SK-N-SH (cell line): ENCODE data around the gene FCRLB. TPM values are rescaled to one million over a fixed set of nuclear protein-coding genes. Genes with fewer than 3 reads are reported as not detected.
A peak's percentile ranks its signal among the peaks of the same experiment; 100 is the strongest.

Source experiments
- CTCF ChIA-PET: fragments of 300-600, 350-600 bp; formaldehyde crosslinking; extraction: SDS; loops from one replicate; lab custom pipeline; 2021; lab: Yijun Ruan, JAX
- POLR2A ChIA-PET: fragments of 350-600 bp; sonication (Branson Sonifier 250); formaldehyde crosslinking; extraction: SDS; loops from one replicate; lab custom pipeline; 2020; ENCODE audit warnings: antibody characterized with exemption, inconsistent platforms; lab: Yijun Ruan, JAX
- DNase-seq: peaks from one replicate; pipeline ENCODE4 v3.0.0; 2012
- H2AFZ ChIP-seq: fragments of 200-600 bp; sonication (generic); 2 replicates; pipeline ENCODE4 v1.8.1; 2016; ENCODE audit warnings: antibody characterized with exemption, mild to moderate bottlenecking, low read depth
- H3F3A ChIP-seq: fragments of 200-600 bp; sonication (generic); replicated peaks from 2 replicates; pipeline ENCODE3; 2016; ENCODE audit warnings: antibody characterized with exemption, mild to moderate bottlenecking; ENCODE audit not compliant: insufficient read depth
- H3K27ac ChIP-seq, 2 experiments: fragments of 200-500 bp in 1 of 2; fragments of 200-600 bp in 1 of 2; sonication (Bioruptor generic) in 1 of 2; sonication (generic), shearing (Covaris generic) in 1 of 2; 2 replicates each; pipeline versions ENCODE4 v1.5.1 to v1.6.1; 2014 to 2016; ENCODE audit warnings: low read depth in 2 of 2, inconsistent platforms in 1 of 2, low read length in 1 of 2, mild to moderate bottlenecking in 1 of 2, mixed read lengths in 1 of 2
- H3K27me3 ChIP-seq: fragments of 200-600 bp; sonication (generic), shearing (Covaris generic); 2 replicates; pipeline ENCODE4 v1.6.1; 2016; ENCODE audit warnings: mixed run types; ENCODE audit not compliant: insufficient read depth
- H3K36me3 ChIP-seq, 2 experiments: fragments of 200-500 bp in 1 of 2; fragments of 200-600 bp in 1 of 2; sonication (Bioruptor generic) in 1 of 2; sonication (generic) in 1 of 2; replicated peaks in 1 of 2; 2 replicates each; pipeline versions ENCODE3 to v1.5.1; 2014 to 2016; ENCODE audit warnings: low read length in 1 of 2, mild to moderate bottlenecking in 1 of 2; ENCODE audit not compliant: insufficient read depth in 2 of 2, control insufficient read depth in 1 of 2
- H3K4me1 ChIP-seq, 2 experiments: fragments of 200-500 bp in 1 of 2; fragments of 200-600 bp in 1 of 2; sonication (Bioruptor generic) in 1 of 2; sonication (generic), shearing (Covaris generic) in 1 of 2; 2 replicates each; pipeline versions ENCODE4 v1.5.1 to v1.6.1; 2014 to 2016; ENCODE audit warnings: low read depth in 1 of 2, low read length in 1 of 2, mixed run types in 1 of 2; ENCODE audit not compliant: insufficient read depth in 2 of 2, control insufficient read depth in 1 of 2
- H3K4me2 ChIP-seq: fragments of 200-600 bp; sonication (generic), shearing (Covaris generic); 2 replicates; pipeline ENCODE4 v1.6.1; 2017; ENCODE audit warnings: mixed run types
- H3K4me3 ChIP-seq, 2 experiments: fragments of 200-500 bp in 1 of 2; fragments of 200-600 bp in 1 of 2; sonication (Bioruptor generic) in 1 of 2; sonication (generic), shearing (Covaris generic) in 1 of 2; 2 replicates each; pipeline versions ENCODE4 v1.5.1 to v1.8.1; 2014 to 2016; ENCODE audit warnings: low read depth in 2 of 2, inconsistent platforms in 1 of 2, low read length in 1 of 2, mild to moderate bottlenecking in 1 of 2, mixed read lengths in 1 of 2, moderate library complexity in 1 of 2
- H3K79me2 ChIP-seq: fragments of 200-600 bp; sonication (generic); 2 replicates; pipeline ENCODE4 v1.8.1; 2017; ENCODE audit warnings: mild to moderate bottlenecking; ENCODE audit not compliant: insufficient read depth
- H3K9ac ChIP-seq: fragments of 200-600 bp; sonication (generic); 2 replicates; pipeline ENCODE4 v1.6.1; 2017; ENCODE audit warnings: mixed run types
- H3K9me2 ChIP-seq: fragments of 200-600 bp; sonication (generic); 2 replicates; pipeline ENCODE4 v1.6.1; 2017; ENCODE audit warnings: mixed run types
- H3K9me3 ChIP-seq: fragments of 200-600 bp; sonication (generic); 2 replicates; pipeline ENCODE4 v1.6.1; 2017; ENCODE audit warnings: mixed run types, mild to moderate bottlenecking, moderate library complexity
- H4K20me1 ChIP-seq: fragments of 200-600 bp; sonication (generic); 2 replicates; pipeline ENCODE4 v1.6.1; 2017; ENCODE audit warnings: mild to moderate bottlenecking, mixed run types; ENCODE audit not compliant: insufficient read depth
- CTCF ChIP-seq: fragments of 200-600 bp; sonication (generic); IDR thresholded peaks from 2 replicates; pipeline ENCODE4 v1.6.1; 2017; ENCODE audit warnings: antibody characterized with exemption, mild to moderate bottlenecking, moderate library complexity
- ELF1 ChIP-seq: IDR thresholded peaks from 2 replicates; pipeline ENCODE4 v1.4.0; 2012
- EP300 ChIP-seq, 2 experiments: IDR thresholded peaks; 2 replicates each; pipeline versions ENCODE4 v1.4.0 to v1.6.1; 2012; ENCODE audit warnings: borderline replicate concordance in 1 of 2, low read depth in 1 of 2, low read length in 1 of 2
- FOSL2 ChIP-seq: IDR thresholded peaks from 2 replicates; pipeline ENCODE4 v1.4.0; 2012; ENCODE audit warnings: low read depth, mild to moderate bottlenecking, moderate library complexity, borderline replicate concordance
- FOXM1 ChIP-seq: IDR thresholded peaks from 2 replicates; pipeline ENCODE4 v1.4.0; 2012; ENCODE audit warnings: low read depth, mild to moderate bottlenecking
- GABPA ChIP-seq: IDR thresholded peaks from 2 replicates; pipeline ENCODE4 v1.4.0; 2012; ENCODE audit warnings: low read depth, mild to moderate bottlenecking
- GATA2 ChIP-seq: sonication (generic); formaldehyde crosslinking; IDR thresholded peaks from 2 replicates; pipeline ENCODE4 v1.5.0; 2020; ENCODE audit warnings: mild to moderate bottlenecking, missing genetic modification reagents
- IRF3 ChIP-seq: fragments of 150-350 bp; IDR thresholded peaks from 2 replicates; pipeline ENCODE4 v1.6.1; 2016; ENCODE audit warnings: mild to moderate bottlenecking, low read depth, low read length
- NFIC ChIP-seq: IDR thresholded peaks from 2 replicates; pipeline ENCODE4 v1.4.0; 2012; ENCODE audit warnings: borderline replicate concordance
- RAD21 ChIP-seq: IDR thresholded peaks from 2 replicates; pipeline ENCODE4 v1.6.1; 2012; ENCODE audit warnings: mild to moderate bottlenecking, low read length
- RXRA ChIP-seq: IDR thresholded peaks from 2 replicates; pipeline ENCODE4 v1.4.0; 2012; ENCODE audit warnings: low read depth, mild to moderate bottlenecking, borderline replicate concordance
- SMC3 ChIP-seq: IDR thresholded peaks from 2 replicates; pipeline ENCODE4 v1.6.1; 2012; ENCODE audit warnings: low read depth, low read length, improper control_type of control experiment
- TCF12 ChIP-seq: IDR thresholded peaks from 2 replicates; pipeline ENCODE4 v1.4.0; 2012
- TEAD4 ChIP-seq: IDR thresholded peaks from 2 replicates; pipeline ENCODE4 v1.4.0; 2012; ENCODE audit warnings: mild to moderate bottlenecking, borderline replicate concordance; ENCODE audit not compliant: insufficient read depth
- USF2 ChIP-seq: fragments of 150-350 bp; IDR thresholded peaks from 2 replicates; pipeline ENCODE4 v1.6.1; 2017; ENCODE audit warnings: antibody characterized with exemption, low read length, low read depth, borderline replicate concordance
- WGBS: methylation state at CpG from one replicate; pipeline ENCODE4 v1.1.6; 2017; ENCODE audit warnings: low lambda C conversion rate; 5-methylcytosine and 5-hydroxymethylcytosine counted together
- polyA plus RNA-seq, 3 experiments: library from polyadenylated mRNA; depleted of rRNA; stranded (reverse); fragments of >200 nt; gene quantifications; 2 replicates each; pipeline ENCODE4 v1.2.3, GENCODE V29; 2012

FCRLB gene
- polyA plus RNA-seq, 1 of the 3 experiments (the other 2 are of a cell fraction): 2.6 TPM

- TF ChIP-seq FOSL2: no peak
- TF ChIP-seq TEAD4: no peak
- no peak for TF ChIP-seq USF2
- TF ChIP-seq RXRA: no peak
- TF ChIP-seq EP300 (IDR thresholded peaks at IDR 0.05; ENCODE audit: borderline replicate concordance in 1 of 2, low read depth in 1 of 2, low read length in 1 of 2): no peak; a peak in 1 of 4 replicates
- peak; percentile 73 for TF ChIP-seq ELF1
- TF ChIP-seq IRF3: no peak
- TF ChIP-seq TCF12: no peak
- TF ChIP-seq GABPA: peak; percentile 70
- TF ChIP-seq NFIC: no peak
- no peak; the same call in none of the 2 replicates for TF ChIP-seq GATA2 (CRISPR knock-in tag)
Measured at GRCh38 chr1:161749509-161750407, 28.4 kb downstream of the FCRLB start, which contains the start of gene DUSP12 (continued).

- Histone ChIP-seq H2AFZ (no peak overlapping the region), H3K4me2 (no peak overlapping the region), H3K9ac (no peak overlapping the region), H3K4me1 (peaks cover 4 to 5% of the 10 kb centered on the region in 2 experiments; a peak in 3 of 4 replicates), H3K9me2 (no peaks in the 10 kb centered on the region), H3K27ac (no peak overlapping the region), H3K36me3 (peaks cover 0 to 2% of the 10 kb centered on the region in 2 experiments), H3K4me3 (no peak overlapping the region), H4K20me1 (no peaks in the 10 kb centered on the region), H3K27me3 (no peaks in the 10 kb centered on the region)
- CTCF ChIA-PET: interaction anchor here (0.7 to 2.3 kb wide), 7 partner anchors 10 to 273 kb away, joined by 3 to 11 read pairs (median 4); partner anchors contain the start of genes DUSP12 and OLFML2B
- peak; percentile 20 for DNase-seq
- POLR2A ChIA-PET: no interaction called here
- TF ChIP-seq SMC3 (peak; percentile 21; the same call in 1 of the 2 replicates), ELF1 (no peak), RAD21 (peak; percentile 22), FOXM1 (no peak), CTCF (peak; percentile 65)
- TF ChIP-seq, all 33 proteins: peak for 3
- 80% methylated on average over 7 of the region's 7 CpGs for WGBS
- no peaks in the 10 kb centered on the region for H3K9me3 ChIP-seq
- peaks cover 21% of the 10 kb centered on the region for H3F3A ChIP-seq
- peaks cover 28% of the 10 kb centered on the region for H3K79me2 ChIP-seq
Measured at GRCh38 chr1:161763522-161764098, 42.3 kb downstream of the FCRLB start.
